Endothelial cell of umbilical vein (primary cell): ENCODE measurements around the gene RAD51B. TPM values are rescaled to one million over a fixed set of nuclear protein-coding genes. Genes with fewer than 3 reads are reported as not detected.

Experiments used
- BruUV-seq: library from RNA; stranded (reverse); fragments of 400-500 nt; replicated peaks from 2 replicates; lab custom pipeline; 2021; lab: Mats Ljungman, UMichigan
- CTCF ChIA-PET: fragments of 300-600, 350-600 bp; sonication (Branson Sonifier 250); formaldehyde crosslinking; loops from one replicate; lab custom pipeline; 2021; ENCODE audit warnings: antibody characterized with exemption, inconsistent platforms; lab: Charles Lee
- POLR2A ChIA-PET: fragments of 300-600, 350-600 bp; sonication (Branson Sonifier 250); formaldehyde crosslinking; loops from one replicate; lab custom pipeline; 2021; ENCODE audit warnings: antibody characterized with exemption, inconsistent platforms; lab: Charles Lee
- DNase-seq: peaks from one replicate; pipeline ENCODE4 v3.0.0-alpha.2; 2011; ENCODE audit warnings: low read depth, low spot score
- FAIRE-seq: peaks from 2 replicates; lab custom pipeline; 2011; peaks lifted over from hg19 to GRCh38; lab: Jason Lieb, UNC
- H2AFZ ChIP-seq: 2 replicates; pipeline ENCODE4 v1.6.0; 2012; ENCODE audit warnings: low read depth, low read length, control low read depth, inconsistent platforms
- H3K27ac ChIP-seq: 2 replicates; pipeline ENCODE4 v1.5.1; 2011; ENCODE audit warnings: low read depth, mild to moderate bottlenecking, control low read depth, low read length, moderate library complexity; ENCODE audit not compliant: insufficient read depth
- H3K27me3 ChIP-seq, 2 experiments: 2 replicates each; pipeline versions ENCODE4 v1.6.0 to v1.6.1; 2011; ENCODE audit warnings: low read length in 2 of 2, mixed read lengths in 1 of 2; ENCODE audit not compliant: control insufficient read depth in 2 of 2, insufficient read depth in 2 of 2
- H3K36me3 ChIP-seq, 2 experiments: 2 replicates in 1 of 2; 3 replicates in 1 of 2; pipeline ENCODE4 v1.5.1; 2011; ENCODE audit warnings: low read length in 2 of 2, mild to moderate bottlenecking in 1 of 2, moderate library complexity in 1 of 2; ENCODE audit not compliant: control insufficient read depth in 2 of 2, insufficient read depth in 2 of 2; ENCODE audit errors: extremely low read depth in 1 of 2
- H3K4me1 ChIP-seq: 3 replicates; pipeline ENCODE4 v1.5.1; 2011; ENCODE audit warnings: mild to moderate bottlenecking, low read length; ENCODE audit not compliant: control insufficient read depth, insufficient read depth; ENCODE audit errors: extremely low read depth
- H3K4me2 ChIP-seq: 2 replicates; pipeline ENCODE4 v1.6.1; 2011; ENCODE audit warnings: low read length, control low read depth, mixed read lengths; ENCODE audit not compliant: insufficient read depth
- H3K4me3 ChIP-seq, 3 experiments: fragments of 200-600 bp in 1 of 3; sonication (generic), shearing (Covaris generic) in 1 of 3; replicated peaks in 1 of 3; 2 replicates each; pipeline ENCODE4 v1.5.1; 2011 to 2016; ENCODE audit warnings: control low read depth in 3 of 3, low read length in 3 of 3, mild to moderate bottlenecking in 2 of 3, inconsistent platforms in 1 of 3, low read depth in 1 of 3, moderate library complexity in 1 of 3; ENCODE audit not compliant: insufficient read depth in 1 of 3
- H3K79me2 ChIP-seq: 2 replicates; pipeline ENCODE4 v1.6.0; 2012; ENCODE audit warnings: low read length, inconsistent platforms; ENCODE audit not compliant: control insufficient read depth, insufficient read depth
- H3K9ac ChIP-seq: replicated peaks from 2 replicates; pipeline ENCODE3; 2011; ENCODE audit warnings: low read length, control low read depth; ENCODE audit not compliant: insufficient read depth; ENCODE audit errors: extremely low read depth
- H3K9me1 ChIP-seq: replicated peaks from 3 replicates; pipeline ENCODE4 v1.6.0; 2011; ENCODE audit warnings: mild to moderate bottlenecking, low read length; ENCODE audit not compliant: control insufficient read depth, insufficient read depth; ENCODE audit errors: extremely low read depth
- H3K9me3 ChIP-seq: replicated peaks from 2 replicates; pipeline ENCODE4 v1.5.1; 2012; ENCODE audit warnings: low read length, inconsistent platforms; ENCODE audit not compliant: control insufficient read depth, insufficient read depth
- H4K20me1 ChIP-seq: replicated peaks from 2 replicates; pipeline ENCODE3; 2011; ENCODE audit warnings: mild to moderate bottlenecking, low read length; ENCODE audit not compliant: control insufficient read depth, insufficient read depth; ENCODE audit errors: extremely low read depth
- EZH2 ChIP-seq: IDR thresholded peaks from 2 replicates; pipeline ENCODE4 v1.6.1; 2012; ENCODE audit warnings: borderline replicate concordance, low read depth, mild to moderate bottlenecking, moderate library complexity, low read length, inconsistent platforms; ENCODE audit not compliant: severe bottlenecking
- FOS ChIP-seq: IDR thresholded peaks from 2 replicates; pipeline ENCODE4 v1.6.1; 2011; ENCODE audit warnings: mild to moderate bottlenecking, low read length, moderate library complexity, borderline replicate concordance; ENCODE audit not compliant: insufficient read depth
- GATA2 ChIP-seq: IDR thresholded peaks from 2 replicates; pipeline ENCODE4 v1.7.0; 2011; ENCODE audit warnings: low read depth, mild to moderate bottlenecking, moderate library complexity, mixed read lengths, low read length; ENCODE audit not compliant: insufficient read length, insufficient read depth
- JUN ChIP-seq: IDR thresholded peaks from 2 replicates; pipeline ENCODE4 v1.6.1; 2011; ENCODE audit warnings: borderline replicate concordance, low read depth; ENCODE audit not compliant: insufficient read length, insufficient read depth
- MYC ChIP-seq: IDR thresholded peaks from one replicate; pipeline ENCODE4 v1.6.1; 2011; ENCODE audit warnings: mild to moderate bottlenecking, low read depth, low read length
- POLR2A ChIP-seq: IDR thresholded peaks from 2 replicates; pipeline ENCODE4 v1.6.1; 2012; ENCODE audit warnings: low read depth, mild to moderate bottlenecking, control low read depth, low read length
- POLR2AphosphoS5 ChIP-seq: IDR thresholded peaks from 2 replicates; pipeline ENCODE4 v1.6.1; 2012; ENCODE audit warnings: low read depth, mild to moderate bottlenecking, control low read depth, low read length, moderate library complexity; ENCODE audit not compliant: insufficient read depth
- dilution Hi-C: fragments of 300-500 bp; cut with MboI; formaldehyde crosslinking; loops from one replicate; pipeline ENCODE4 v1.15.0; 2019; ENCODE audit warnings: low sequenced_read_pairs; ENCODE audit not compliant: extremely low pct_ligation_motif_present
- intact Hi-C: fragments of 100-400 bp; cut with micrococcal nuclease; formaldehyde crosslinking; loops from one replicate; pipeline ENCODE4 v1.10.0; 2022
- polyA plus RNA-seq, 4 experiments: library from polyadenylated mRNA; depleted of rRNA in 3 of 4; stranded (reverse) in 3 of 4; unstranded in 1 of 4; fragments of >200 nt; gene quantifications; 2 replicates each; pipeline versions ENCODE4 v1.2.1 to v1.2.3, GENCODE V29; 2011 to 2012; ENCODE audit warnings: missing spikeins in 1 of 4
- total RNA-seq: library from RNA; stranded (reverse); gene quantifications from 2 replicates; pipeline ENCODE4 v1.2.3, GENCODE V29; 2021
- TF ChIP-seq, protein P1 (sequence below): IDR thresholded peaks from 2 replicates; pipeline ENCODE4 v1.6.1; 2011; ENCODE audit not compliant: insufficient read depth, insufficient read length
- TF ChIP-seq, protein P2 (sequence below), 2 donors: IDR thresholded peaks; 1 replicate in 1 of 2; 2 replicates in 1 of 2; pipeline ENCODE4 v1.5.1; 2011; ENCODE audit warnings: low read length in 2 of 2, mild to moderate bottlenecking in 2 of 2, moderate library complexity in 2 of 2, control low read depth in 1 of 2, inconsistent platforms in 1 of 2, low read depth in 1 of 2; ENCODE audit not compliant: insufficient read depth in 1 of 2; ENCODE audit errors: extremely low read depth in 1 of 2

The RAD51B gene
- total and polyA plus RNA-seq, 2 donors (not counting 3 experiments of a cell fraction or from before 2014, with no cell fraction given), result 3.9 to 19.0 TPM

DNA sequence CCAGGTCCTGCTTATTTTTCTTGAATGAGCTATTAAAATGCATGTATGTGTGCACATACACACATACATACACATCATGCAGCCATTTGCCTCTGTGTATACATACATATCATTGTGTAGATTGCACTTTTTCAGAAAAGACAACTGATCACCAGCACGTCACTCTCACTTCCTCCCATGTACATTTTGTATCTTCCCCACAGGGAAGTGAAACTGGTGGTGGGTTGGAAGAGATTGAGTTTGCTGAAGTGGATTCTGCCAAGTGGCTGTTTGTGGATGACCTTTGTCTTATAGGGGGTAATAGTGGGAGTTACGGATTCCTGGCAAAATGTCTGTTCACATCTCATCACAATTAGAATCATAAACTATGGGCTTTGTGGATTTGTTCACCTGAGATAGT is 448.6 kb downstream of the RAD51B start:
- Histone ChIP-seq H4K20me1 (no peaks in the 10 kb centered on the region), H2AFZ (no peak overlapping the region), H3K9ac (no peak overlapping the region), H3K4me1 (peaks cover 13% of the 10 kb centered on the region), H3K36me3 (no peaks in the 10 kb centered on the region), H3K79me2 (no peaks in the 10 kb centered on the region), H3K27ac (no peak overlapping the region), H3K27me3 (no peaks in the 10 kb centered on the region), H3K9me1 (peaks cover 2% of the 10 kb centered on the region), H3K4me2 (no peak overlapping the region), H3K4me3 (no peak overlapping the region), H3K9me3 (no peaks in the 10 kb centered on the region)
- DNase-seq (no peak), FAIRE-seq (no peak)
- ChIA-PET POLR2A (no interaction called here), CTCF (no interaction called here)
- TF ChIP-seq POLR2AphosphoS5 (no peak), JUN (no peak), FOS (no peak), GATA2 (no peak)
- intact Hi-C loops (loop anchor here (5.0 kb wide), 1 partner anchor 94 kb away; no protein-coding TSS in a partner anchor), dilution Hi-C loops (no loop called here)
- BruUV-seq, result no TSS peak

DNA sequence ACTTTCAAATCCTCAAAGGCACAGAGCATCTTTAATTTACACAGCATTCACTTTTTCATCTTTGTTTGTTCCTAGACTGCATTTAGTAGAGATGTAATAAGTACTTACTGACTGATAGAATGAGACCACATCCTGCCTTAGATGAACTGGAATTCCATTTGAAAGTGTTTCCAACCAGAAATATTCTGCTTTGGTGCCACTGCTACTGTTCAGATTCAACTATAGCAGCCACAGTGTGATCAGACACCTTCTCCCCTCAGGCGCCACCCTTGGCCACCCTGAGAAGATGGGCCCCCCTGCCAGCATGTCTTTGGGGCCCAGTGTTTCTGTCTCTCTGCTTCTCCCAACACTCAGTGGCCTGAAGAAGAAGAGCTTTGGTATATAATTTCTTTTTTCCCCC is 449.1 kb downstream of the RAD51B start:
- FAIRE-seq (no peak), DNase-seq (no peak)
- Histone ChIP-seq H3K9me1 (peaks cover 2% of the 10 kb centered on the region), H3K4me2 (no peak overlapping the region), H3K27me3 (no peaks in the 10 kb centered on the region), H3K36me3 (no peaks in the 10 kb centered on the region), H3K4me1 (peaks cover 10% of the 10 kb centered on the region), H3K4me3 (no peak overlapping the region), H3K27ac (no peak overlapping the region), H3K79me2 (no peaks in the 10 kb centered on the region), H2AFZ (no peak overlapping the region), H3K9me3 (no peaks in the 10 kb centered on the region), H3K9ac (no peak overlapping the region), H4K20me1 (no peaks in the 10 kb centered on the region)
- TF ChIP-seq, protein P1, sequence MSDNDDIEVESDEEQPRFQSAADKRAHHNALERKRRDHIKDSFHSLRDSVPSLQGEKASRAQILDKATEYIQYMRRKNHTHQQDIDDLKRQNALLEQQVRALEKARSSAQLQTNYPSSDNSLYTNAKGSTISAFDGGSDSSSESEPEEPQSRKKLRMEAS, result no peak
- TF ChIP-seq, protein P2, sequence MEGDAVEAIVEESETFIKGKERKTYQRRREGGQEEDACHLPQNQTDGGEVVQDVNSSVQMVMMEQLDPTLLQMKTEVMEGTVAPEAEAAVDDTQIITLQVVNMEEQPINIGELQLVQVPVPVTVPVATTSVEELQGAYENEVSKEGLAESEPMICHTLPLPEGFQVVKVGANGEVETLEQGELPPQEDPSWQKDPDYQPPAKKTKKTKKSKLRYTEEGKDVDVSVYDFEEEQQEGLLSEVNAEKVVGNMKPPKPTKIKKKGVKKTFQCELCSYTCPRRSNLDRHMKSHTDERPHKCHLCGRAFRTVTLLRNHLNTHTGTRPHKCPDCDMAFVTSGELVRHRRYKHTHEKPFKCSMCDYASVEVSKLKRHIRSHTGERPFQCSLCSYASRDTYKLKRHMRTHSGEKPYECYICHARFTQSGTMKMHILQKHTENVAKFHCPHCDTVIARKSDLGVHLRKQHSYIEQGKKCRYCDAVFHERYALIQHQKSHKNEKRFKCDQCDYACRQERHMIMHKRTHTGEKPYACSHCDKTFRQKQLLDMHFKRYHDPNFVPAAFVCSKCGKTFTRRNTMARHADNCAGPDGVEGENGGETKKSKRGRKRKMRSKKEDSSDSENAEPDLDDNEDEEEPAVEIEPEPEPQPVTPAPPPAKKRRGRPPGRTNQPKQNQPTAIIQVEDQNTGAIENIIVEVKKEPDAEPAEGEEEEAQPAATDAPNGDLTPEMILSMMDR (IDR thresholded peaks at IDR 0.05; ENCODE audit: extremely low read depth in 1 of 2, insufficient read depth in 1 of 2, low read depth in 1 of 2, low read length in 2 of 2), result no peak
- no peak for TF ChIP-seq FOS
- no peak for TF ChIP-seq EZH2
- no peak for TF ChIP-seq POLR2A
- no peak for TF ChIP-seq JUN
- TF ChIP-seq MYC, result no peak
- no peak for TF ChIP-seq POLR2AphosphoS5
- TF ChIP-seq GATA2, result no peak
- ChIA-PET CTCF (no interaction called here), POLR2A (no interaction called here)
- BruUV-seq, result no TSS peak
- dilution Hi-C loops (no loop called here), intact Hi-C loops (loop anchor here (5.0 kb wide), 1 partner anchor 94 kb away; no protein-coding TSS in a partner anchor)
